Measurements from ENCODE around the gene MAFB.

- TF ChIP-seq CTCF (IDR thresholded peaks at IDR 0.05) (no peak), ZFX (IDR thresholded peaks at IDR 0.05; ENCODE audit: borderline replicate concordance) (no peak)
Observed at GRCh38 chr20:40715491-40715890, 26.5 kb upstream of the MAFB start.
